Fibroblast of villous mesenchyme (primary cell): ENCODE results near the gene AIMP2. TPM values are rescaled to one million over a fixed set of nuclear protein-coding genes. Genes with fewer than 3 reads are reported as not detected.
"Not testable (repeated sequence)": the region's sequence is repeated elsewhere in the genome, so short reads cannot be mapped to it uniquely, and the experiment has no call there.

ENCODE experiments used
- DNase-seq: peaks from one replicate; pipeline ENCODE4 v3.0.0-alpha.2; 2010; ENCODE audit warnings: low read depth
- H3K4me3 ChIP-seq: 2 replicates; pipeline ENCODE4 v1.5.1; 2011; ENCODE audit warnings: low read depth, mild to moderate bottlenecking, low read length
- CTCF ChIP-seq: IDR thresholded peaks from 2 replicates; pipeline ENCODE4 v1.5.1; 2012; ENCODE audit warnings: low read depth, mild to moderate bottlenecking, low read length; ENCODE audit not compliant: insufficient read depth
- small RNA-seq: library from RNA; depleted of rRNA; stranded (forward); fragments of <200 nt; gene quantifications from one replicate; pipeline ENCODE3, GENCODE V24; 2012
- total RNA-seq: library from RNA; depleted of rRNA; stranded (reverse); fragments of >200 nt; gene quantifications from 2 replicates; pipeline ENCODE4 v1.2.3, GENCODE V29; 2012

AIMP2 gene
- total RNA-seq, 1 donor = 54.4 TPM

GRCh38 chr7:6056616-6057015, 47.5 kb downstream of the AIMP2 start:
- TF ChIP-seq CTCF = no peak
- peak; percentile 12 for DNase-seq
- H3K4me3 ChIP-seq = peak overlapping the region; percentile 78

- TF ChIP-seq CTCF = no peak
- DNase-seq = peak; percentile 9
- H3K4me3 ChIP-seq = peak overlapping the region; percentile 78
Measured at GRCh38 chr7:6057316-6058129, 48.5 kb downstream of the AIMP2 start.

- not testable (repeated sequence) for DNase-seq, H3K4me3 ChIP-seq
Measured at GRCh38 chr7:6059941-6060340, 50.9 kb downstream of the AIMP2 start.

GRCh38 chr7:6071406-6071805, 62.3 kb downstream of the AIMP2 start:
- no peak for TF ChIP-seq CTCF
- H3K4me3 ChIP-seq = no peak overlapping the region
- no peak for DNase-seq

Small RNA genes within 50 kb of the gene (small RNA-seq; reads per million reads assigned to genes)
- gene RF00019 (not detected), gene RNU6-218P (not detected), gene SNORA80D (6.6 reads per million, percentile 86 among the genes with 10 or more reads in this experiment)

Other genes starting within 250 kb of the AIMP2 start
- gene RNF216, start 227.6 kb upstream of the AIMP2 start, total RNA-seq = 48.3 and 54.4 TPM in 2 replicates
- gene OCM, start 128.5 kb upstream of the AIMP2 start, total RNA-seq = not detected in 2 replicates
- 71.2 and 73.1 TPM in 2 replicates for gene CCZ1, start 110.5 kb upstream of the AIMP2 start, total RNA-seq
- gene RSPH10B, start 38.6 kb upstream of the AIMP2 start, total RNA-seq = under 0.01 TPM in 1 of 2 replicates, not detected in the other
- 16.8 and 23.3 TPM in 2 replicates for gene PMS2, start 223 bp upstream of the AIMP2 start, total RNA-seq
- gene ANKRD61, start 22.1 kb downstream of the AIMP2 start, total RNA-seq = not detected in 2 replicates
- 60.0 and 71.5 TPM in 2 replicates for gene EIF2AK1, start 49.9 kb downstream of the AIMP2 start, total RNA-seq
- gene USP42, start 95.7 kb downstream of the AIMP2 start, total RNA-seq = 6.8 and 6.9 TPM in 2 replicates